RPMI8226 (cell line): ENCODE measurements around the gene LTBP1.
A peak's percentile ranks its signal among the peaks of the same experiment; 100 is the strongest.
"Not testable (repeated sequence)": the region's sequence is repeated elsewhere in the genome, so short reads cannot be mapped to it uniquely, and the experiment has no call there.

Source experiments
- DNase-seq: peaks from one replicate; pipeline ENCODE4 v3.0.0-alpha.2; 2015

Gene LTBP1

DNA sequence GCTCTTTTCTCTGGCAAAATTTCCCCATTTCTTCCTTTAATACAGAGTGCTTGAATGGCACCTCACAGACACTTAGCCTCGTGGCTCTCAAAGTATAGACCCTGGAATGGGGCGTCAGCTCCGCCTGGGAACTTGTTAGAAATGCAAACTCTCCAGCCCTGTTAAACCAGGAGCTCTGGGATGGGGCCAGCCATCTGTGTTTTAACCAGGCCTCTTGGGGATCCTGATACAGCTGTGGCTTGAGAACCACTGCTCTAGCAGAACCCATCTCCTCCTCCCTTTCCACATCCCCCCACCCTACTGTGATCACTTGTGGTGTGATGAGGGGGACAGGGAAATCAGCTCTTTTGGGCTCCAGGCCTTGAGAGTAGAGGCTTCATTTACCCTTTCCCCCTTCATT lies 15.9 kb downstream of the LTBP1 start:
- no peak for DNase-seq

- DNase-seq = no peak
These were observed 17.2 kb downstream of the LTBP1 start for GRCh38 chr2:32963941-32964340.

DNA sequence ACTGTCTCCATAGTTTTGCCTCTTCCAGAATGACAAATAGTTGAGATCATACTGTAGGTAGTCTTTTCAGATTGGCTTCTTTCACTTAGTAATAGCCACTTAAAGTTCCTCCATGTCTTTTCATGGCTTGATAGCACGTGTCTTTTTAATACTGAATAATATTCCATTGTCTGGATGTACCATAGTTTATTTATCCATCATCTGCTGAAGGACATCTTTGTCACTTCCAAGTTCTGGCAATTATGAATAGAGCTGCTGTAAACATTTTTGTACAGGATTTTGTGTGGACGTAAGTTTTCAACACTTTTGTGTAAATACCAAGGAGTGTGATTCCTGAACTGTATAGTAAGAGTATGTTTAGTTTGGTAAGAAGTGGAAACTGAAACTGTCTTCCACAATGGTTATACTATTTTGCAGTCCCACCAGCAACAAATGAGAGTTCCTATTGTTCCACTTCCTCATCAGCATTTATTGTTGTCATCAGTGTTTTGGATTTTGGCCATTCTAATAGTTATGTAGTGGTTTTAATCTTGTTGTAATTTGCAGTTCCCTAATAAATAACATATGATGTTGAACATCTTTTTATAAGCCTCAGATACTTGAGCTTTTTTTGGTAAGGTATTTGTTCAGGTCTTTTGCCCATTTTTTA lies 18.9 kb downstream of the LTBP1 start:
- DNase-seq = peak; percentile 8

DNA sequence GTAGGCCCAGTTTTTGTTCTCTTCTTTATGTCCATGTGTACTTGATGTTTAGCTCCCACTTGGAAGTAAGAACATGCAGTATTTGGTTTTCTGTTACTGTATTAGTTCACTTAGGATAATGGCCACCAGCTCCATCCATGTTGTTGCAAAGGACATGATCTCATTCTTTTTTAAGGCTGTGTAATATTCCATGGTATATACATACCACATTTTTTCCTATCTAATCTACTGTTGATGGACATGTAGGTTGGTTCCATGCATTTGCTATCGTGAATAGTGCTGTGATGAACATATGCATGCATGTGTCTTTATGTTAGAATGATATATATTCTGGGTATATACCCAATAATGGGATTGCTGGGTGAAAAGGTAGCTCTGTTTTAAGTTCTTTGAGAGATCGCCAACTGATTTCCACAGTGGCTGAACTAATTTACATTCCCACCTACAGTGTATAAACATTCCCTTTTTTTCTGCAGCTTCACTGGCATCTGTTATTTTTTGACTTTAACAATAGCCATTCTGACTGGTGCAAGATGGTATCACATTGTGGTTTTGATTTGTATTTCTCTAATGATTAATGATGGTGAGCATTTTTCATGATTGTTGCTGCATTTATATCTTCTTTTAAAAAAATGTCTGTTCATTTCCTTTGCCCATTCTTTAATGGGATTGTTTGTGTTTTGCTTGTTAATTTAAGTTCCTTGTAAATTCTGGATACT lies 22.9 kb downstream of the LTBP1 start:
- DNase-seq = no peak

DNA sequence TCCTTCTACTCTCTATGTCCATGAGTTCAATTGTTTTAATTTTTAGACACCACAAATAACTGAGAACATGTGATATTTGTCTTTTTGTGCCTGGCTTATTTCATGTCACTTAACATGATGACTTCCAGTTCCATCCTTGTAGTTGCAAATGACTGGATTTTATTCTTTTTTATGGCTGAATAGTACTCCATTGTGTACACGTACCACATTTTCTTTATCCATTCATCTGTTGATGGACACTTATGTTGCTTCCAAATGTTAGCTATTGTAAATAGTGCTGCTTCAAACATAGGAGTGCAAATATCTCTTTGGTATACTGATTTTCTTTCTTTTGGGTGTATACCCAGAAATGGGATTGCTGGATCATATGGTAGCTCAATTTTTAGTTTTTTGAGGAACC lies 27.0 kb downstream of the LTBP1 start:
- not testable (repeated sequence) for DNase-seq

- no peak for DNase-seq
These were observed 29.8 kb downstream of the LTBP1 start for GRCh38 chr2:32976409-32977063.

- peak; percentile 43 for DNase-seq
These were observed 30.5 kb downstream of the LTBP1 start for GRCh38 chr2:32977228-32977758.

DNA sequence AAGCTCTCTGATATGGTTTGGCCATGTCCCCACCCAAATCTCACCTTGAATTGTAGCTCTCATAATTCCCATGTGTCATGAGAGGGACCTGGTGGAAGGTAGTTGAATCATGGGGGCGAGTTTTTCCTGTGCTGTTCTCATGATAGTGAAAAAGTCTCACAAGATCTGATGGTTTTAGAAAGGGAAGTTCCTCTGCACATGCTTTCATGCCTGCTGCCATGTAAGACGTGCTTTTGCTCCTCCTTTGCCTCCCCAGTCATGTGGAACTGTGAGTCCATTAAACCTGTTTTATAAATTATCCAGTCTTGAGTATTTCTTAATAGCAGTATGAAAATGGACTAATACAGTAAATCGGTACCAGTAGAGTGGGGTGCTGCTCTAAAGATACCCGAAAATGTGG lies 34.9 kb downstream of the LTBP1 start:
- no peak for DNase-seq

DNA sequence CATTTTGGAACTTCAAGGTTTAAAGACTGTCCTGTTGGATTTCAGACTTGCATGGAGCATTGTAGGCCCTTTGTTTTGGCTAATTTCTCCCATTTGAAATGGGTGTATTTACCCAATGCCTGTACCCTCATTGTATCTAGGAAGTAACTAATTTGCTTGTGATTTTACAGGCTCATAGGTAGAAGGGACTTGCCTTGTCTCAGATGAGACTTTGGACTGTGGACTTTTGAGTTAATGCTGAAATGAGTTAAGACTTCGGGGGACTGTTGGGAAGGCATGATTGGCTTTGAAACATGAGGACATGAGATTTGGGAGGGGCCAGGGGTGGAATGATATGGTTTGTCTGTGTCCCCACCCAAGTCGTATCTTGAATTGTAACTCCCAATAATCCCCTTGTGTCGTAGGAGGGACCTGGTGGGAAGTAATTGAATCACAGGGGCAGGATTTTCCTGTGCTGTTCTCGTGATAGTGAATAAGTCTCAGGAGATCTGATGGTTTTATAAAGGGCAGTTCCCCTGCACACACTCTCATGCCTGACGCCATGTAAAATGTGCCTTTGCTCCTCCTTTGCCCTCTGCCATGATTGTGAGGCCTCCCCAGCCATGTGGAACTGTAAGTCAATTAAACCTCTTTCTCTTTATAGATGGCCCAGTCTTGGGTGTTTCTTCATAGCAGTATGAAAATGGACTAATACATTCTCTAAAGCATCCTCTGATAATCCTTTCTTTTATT lies 36.6 kb downstream of the LTBP1 start:
- DNase-seq = not testable (repeated sequence)

DNA sequence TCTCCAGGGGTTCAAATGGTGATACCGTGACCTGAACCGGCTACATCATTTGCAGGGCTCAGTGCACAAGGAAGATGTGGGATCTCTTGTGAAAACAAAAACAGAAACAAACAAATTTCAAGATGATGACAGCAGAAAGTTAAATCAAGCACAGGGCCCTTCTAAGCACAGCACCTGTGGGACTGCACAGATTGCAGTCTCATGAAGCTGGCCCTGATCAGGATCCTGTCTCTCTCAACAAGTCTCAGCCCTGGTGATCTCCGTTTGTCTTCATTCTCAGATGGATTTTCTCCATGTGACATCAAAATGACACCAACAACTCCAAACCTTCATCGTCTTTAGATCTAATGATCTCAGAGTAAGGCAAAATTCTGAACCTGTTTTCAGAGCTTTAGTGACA lies 39.7 kb downstream of the LTBP1 start:
- no peak for DNase-seq

DNA sequence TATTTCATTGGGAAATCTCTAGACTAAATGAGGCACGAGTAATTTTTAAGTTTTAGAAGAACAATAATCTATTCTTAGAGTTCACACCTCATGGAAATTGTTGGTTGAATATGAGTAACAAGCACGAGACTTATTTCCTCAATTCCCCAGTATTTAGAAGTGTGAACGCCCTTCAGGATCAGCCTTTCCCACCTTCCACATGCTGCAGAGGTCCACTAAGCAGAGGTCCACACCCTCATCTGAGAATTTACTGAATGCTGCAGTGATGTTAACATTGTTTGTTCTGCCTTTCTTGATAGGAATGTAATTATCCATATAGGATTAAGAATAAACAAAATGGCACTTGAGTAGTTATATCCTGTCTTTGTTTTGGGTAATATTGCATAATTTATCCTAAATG lies 41.8 kb downstream of the LTBP1 start:
- DNase-seq = no peak

DNA sequence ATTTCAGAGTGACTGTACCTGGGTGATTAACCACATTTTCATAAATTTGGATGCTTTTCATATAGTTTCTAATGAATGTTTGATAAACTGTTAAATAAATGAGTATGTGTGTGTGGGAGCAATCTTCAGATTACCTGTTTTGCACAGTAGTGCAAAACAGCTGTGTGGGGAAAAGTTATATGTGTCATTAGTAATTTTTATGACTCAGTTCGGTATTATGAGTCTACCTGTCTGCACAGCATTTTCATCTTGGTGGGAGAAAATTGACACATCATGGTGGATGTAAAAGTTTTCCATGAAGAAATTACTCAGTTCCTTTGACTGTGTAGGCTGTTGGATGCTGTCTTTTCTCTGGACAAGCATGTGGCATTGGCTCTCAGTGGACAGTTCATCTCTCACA lies 43.8 kb downstream of the LTBP1 start:
- DNase-seq = no peak

- no peak for DNase-seq
These were observed 44.5 kb downstream of the LTBP1 start for GRCh38 chr2:32991091-32991845.

DNA sequence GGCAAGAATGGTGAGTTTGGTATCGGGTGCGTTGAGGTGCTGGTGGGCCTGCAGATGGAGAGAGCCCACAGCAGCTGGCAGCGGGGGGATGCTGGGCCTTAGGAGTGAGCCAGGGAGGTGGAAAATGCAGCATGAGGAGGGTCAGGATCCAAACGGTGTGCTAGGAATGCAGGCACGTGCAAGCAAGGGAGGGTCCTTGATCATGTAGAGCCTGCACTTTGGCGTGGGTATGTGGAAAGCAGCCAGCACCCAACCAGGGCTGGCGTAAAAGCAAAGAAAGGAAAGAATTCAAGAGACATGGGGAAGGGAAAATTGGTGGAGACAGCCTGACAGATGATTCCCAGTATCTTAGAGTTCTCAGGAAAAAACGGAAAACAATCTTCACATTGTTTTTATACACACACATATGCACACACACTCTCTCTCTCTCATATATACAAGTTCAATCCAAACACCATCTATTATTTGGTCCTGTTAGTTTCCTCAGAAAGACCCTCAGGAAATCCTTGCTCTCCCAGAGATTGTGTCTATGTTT lies 46.3 kb downstream of the LTBP1 start:
- DNase-seq = no peak

DNA sequence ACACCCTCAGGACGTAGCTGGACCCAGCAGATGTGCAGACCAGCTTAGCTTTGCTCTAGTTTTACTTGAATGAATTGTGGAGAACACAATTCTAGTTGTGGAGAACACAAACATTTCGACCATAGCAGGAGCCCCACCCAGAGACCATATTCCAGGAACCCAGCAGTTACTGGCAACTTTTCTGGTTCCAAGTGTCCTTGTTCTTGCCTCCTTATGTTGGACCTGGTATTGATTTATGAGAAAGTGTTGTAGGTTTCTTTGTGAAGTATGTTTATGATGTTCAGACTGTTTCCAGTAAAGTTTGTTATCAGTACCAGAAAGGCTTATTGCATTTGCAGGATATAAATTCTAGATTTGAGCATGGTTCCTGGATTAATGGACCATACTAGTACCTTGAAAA lies 51.0 kb downstream of the LTBP1 start:
- DNase-seq = no peak

DNA sequence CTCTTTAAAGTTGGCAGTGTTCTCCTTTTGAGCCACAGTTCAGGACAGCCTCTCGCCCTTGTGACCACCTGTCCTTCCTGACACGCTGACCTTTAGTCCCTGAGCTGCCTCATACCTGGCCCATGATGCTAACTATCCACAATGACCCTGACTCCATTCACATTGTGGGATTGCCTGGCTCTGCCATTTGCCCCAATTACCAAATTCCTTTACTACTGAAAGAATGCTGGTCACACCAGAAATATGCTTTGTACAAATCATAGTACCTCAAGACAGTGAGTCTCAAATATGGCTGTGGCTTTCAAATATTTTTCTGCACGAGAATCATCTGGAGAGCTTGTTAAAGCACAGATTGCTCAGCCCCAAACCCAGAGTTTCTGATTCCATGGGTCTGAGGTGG lies 54.2 kb downstream of the LTBP1 start:
- DNase-seq = no peak

DNA sequence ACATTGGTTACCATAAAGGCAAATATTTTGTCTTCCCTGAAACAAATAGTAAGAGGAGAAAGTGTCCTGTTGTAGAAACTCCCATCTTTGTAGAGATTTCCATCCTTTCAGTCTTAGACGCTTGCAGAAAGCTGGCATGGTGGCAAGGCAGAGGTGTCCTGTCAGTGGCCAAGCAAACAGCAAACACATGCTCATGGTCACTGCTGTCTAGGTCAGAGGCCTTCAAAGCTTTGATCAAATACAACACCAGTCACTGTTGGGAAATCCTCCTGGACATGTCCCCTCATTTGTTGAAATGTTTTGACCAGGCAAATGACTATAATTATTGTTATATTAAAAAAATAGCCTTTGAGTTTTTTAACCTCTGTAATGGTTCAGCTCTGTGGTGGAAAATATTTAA lies 55.1 kb downstream of the LTBP1 start:
- no peak for DNase-seq

- no peak for DNase-seq
These were observed 56.1 kb downstream of the LTBP1 start for GRCh38 chr2:33002863-33003262.

GRCh38 chr2:33005057-33005456 lies 58.3 kb downstream of the LTBP1 start:
- no peak for DNase-seq

GRCh38 chr2:33008716-33009115 lies 62.0 kb downstream of the LTBP1 start:
- no peak for DNase-seq

DNA sequence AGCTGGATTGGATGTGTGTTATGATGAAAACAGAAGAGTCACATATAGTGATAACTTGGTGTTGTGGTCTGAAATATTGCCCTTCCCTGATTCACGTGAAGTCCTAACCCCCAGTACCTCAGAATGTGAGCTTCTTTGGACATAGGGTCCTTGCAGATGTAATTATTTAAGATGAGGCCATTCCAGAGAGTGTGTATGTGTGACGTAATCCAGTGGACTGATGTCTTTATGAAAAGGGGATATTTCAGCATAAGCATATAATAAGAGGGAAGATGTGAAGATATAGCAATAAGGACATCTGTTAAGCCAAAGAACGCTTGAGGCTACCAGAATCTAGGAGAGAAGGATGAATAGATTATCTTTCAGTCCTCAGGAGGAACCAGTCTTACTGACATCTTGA lies 62.5 kb downstream of the LTBP1 start:
- DNase-seq = no peak

- no peak for DNase-seq
These were observed 64.6 kb downstream of the LTBP1 start for GRCh38 chr2:33011373-33011772.
